SK-N-SH treated with all-trans-retinoic acid at 6 μM for 48 hours (cell line): Measurements from ENCODE around the gene FITM1.

Source experiments
- OSR1 ChIP-seq: fragments of 250-450 bp; sonication (Bioruptor Pico); IDR thresholded peaks from 2 replicates; pipeline ENCODE4 v1.8.0; 2022; ENCODE audit warnings: moderate library complexity, mild to moderate bottlenecking, inconsistent platforms
- TCF4 ChIP-seq: fragments of 250-450 bp; sonication (Bioruptor Pico); IDR thresholded peaks from 2 replicates; pipeline ENCODE4 v1.8.0; 2021; ENCODE audit warnings: mild to moderate bottlenecking, moderate library complexity, borderline replicate concordance
- ZFP3 ChIP-seq: fragments of 250-450 bp; sonication (Bioruptor Pico); IDR thresholded peaks from 2 replicates; pipeline ENCODE4 v1.5.0; 2020; ENCODE audit warnings: mild to moderate bottlenecking, moderate library complexity

- TF ChIP-seq ZFP3 (CRISPR knock-in tag) (no peak), TCF4 (CRISPR knock-in tag) (no peak), OSR1 (CRISPR knock-in tag) (no peak)
These were observed 15.7 kb upstream of the FITM1 start, which contains the start of the genes DCAF11 and NRL for GRCh38 chr14:24114532-24115421.
